ENCODE measurements around the gene PCSK7.

- no peak for TF ChIP-seq CTCF (IDR thresholded peaks at IDR 0.05)
- no peak for TF ChIP-seq POLR2AphosphoS5 (IDR thresholded peaks at IDR 0.05)
Measured at GRCh38 chr11:117157507-117157906, 74.4 kb downstream of the PCSK7 start.

Data from prostate gland (tissue), 2 donors.